K562 (cell line): ENCODE data around the gene PCSK2. TPM values are rescaled to one million over a fixed set of nuclear protein-coding genes. Genes with fewer than 3 reads are reported as not detected.

ENCODE experiments used
- ATAC-seq: fragments of 200-7000 bp; cut with Tn5 transposase; 3 replicates; pipeline ENCODE4 v1.9.1; 2020; ENCODE audit warnings: moderate library complexity
- BruUV-seq: library from RNA; stranded (reverse); fragments of 400-500 nt; replicated peaks from 2 replicates; lab custom pipeline; 2021; lab: Mats Ljungman, UMichigan
- CTCF ChIA-PET: fragments of 300-600 bp; formaldehyde crosslinking; extraction: SDS; loops from one replicate; lab custom pipeline; 2021; ENCODE audit warnings: low intra/inter-chr PET ratio; lab: Yijun Ruan, JAX
- POLR2A ChIA-PET: fragments of 300-600, 350-650 bp; sonication (Branson Sonifier 250); formaldehyde crosslinking; extraction: SDS; loops from one replicate; lab custom pipeline; 2021; ENCODE audit warnings: antibody characterized with exemption, inconsistent platforms; lab: Yijun Ruan, JAX
- DNase-seq, 4 experiments: peaks; one replicate each; pipeline versions ENCODE4 v3.0.0 to v3.0.0-alpha.2; 2011 to 2018; ENCODE audit warnings: low spot score in 3 of 4, mixed read lengths in 3 of 4; ENCODE audit errors: extremely low read depth in 1 of 4
- FAIRE-seq: peaks from 2 replicates; lab custom pipeline; 2011; peaks lifted over from hg19 to GRCh38; lab: Jason Lieb, UNC
- H2AFZ ChIP-seq: 2 replicates; pipeline ENCODE4 v1.6.0; 2011; ENCODE audit warnings: low read depth, low read length, control low read depth, inconsistent platforms
- H3K27ac ChIP-seq: fragments of 200-600 bp; 3 replicates; pipeline ENCODE4 v1.8.0; 2011; ENCODE audit warnings: low read depth, mild to moderate bottlenecking, control low read depth, inconsistent platforms, low read length, moderate library complexity, mixed read lengths; ENCODE audit errors: extremely low read depth
- H3K27me3 ChIP-seq, 2 experiments: fragments of 300-600 bp in 1 of 2; 2 replicates in 1 of 2; 3 replicates in 1 of 2; pipeline versions ENCODE4 v1.6.0 to v1.8.0; 2011; ENCODE audit warnings: inconsistent platforms in 2 of 2, low read length in 2 of 2, mild to moderate bottlenecking in 1 of 2, mixed read lengths in 1 of 2, moderate library complexity in 1 of 2; ENCODE audit not compliant: control insufficient read depth in 2 of 2, insufficient read depth in 2 of 2
- H3K36me3 ChIP-seq: fragments of 300-600 bp; 3 replicates; pipeline ENCODE4 v1.8.0; 2011; ENCODE audit warnings: mild to moderate bottlenecking, low read length, inconsistent platforms; ENCODE audit not compliant: control insufficient read depth, insufficient read depth
- H3K4me1 ChIP-seq, 2 experiments: fragments of 200-600 bp in 1 of 2; replicated peaks in 1 of 2; 2 replicates in 1 of 2; 3 replicates in 1 of 2; pipeline versions ENCODE4 v1.5.1 to v1.8.0; 2011; ENCODE audit warnings: inconsistent platforms in 2 of 2, low read length in 2 of 2, mild to moderate bottlenecking in 1 of 2, mixed read lengths in 1 of 2, moderate library complexity in 1 of 2; ENCODE audit not compliant: control insufficient read depth in 2 of 2, insufficient read depth in 2 of 2
- H3K4me2 ChIP-seq: 2 replicates; pipeline ENCODE4 v1.6.1; 2011; ENCODE audit warnings: low read length, control low read depth, inconsistent platforms, mixed read lengths; ENCODE audit not compliant: insufficient read depth
- H3K4me3 ChIP-seq: fragments of 200-600 bp; sonication (generic), shearing (Covaris generic); 2 replicates; pipeline ENCODE4 v1.5.1; 2016; ENCODE audit warnings: control low read depth, inconsistent platforms
- H3K79me2 ChIP-seq: fragments of 200-600 bp; 3 replicates; pipeline ENCODE4 v1.8.0; 2011; ENCODE audit warnings: low read length, inconsistent platforms; ENCODE audit not compliant: control insufficient read depth, insufficient read depth
- H3K9ac ChIP-seq, 2 experiments: 2 replicates each; pipeline versions ENCODE4 v1.6.0 to v1.6.1; 2011; ENCODE audit warnings: low read depth in 2 of 2, low read length in 2 of 2, control low read depth in 1 of 2, inconsistent platforms in 1 of 2, mild to moderate bottlenecking in 1 of 2, mixed read lengths in 1 of 2; ENCODE audit not compliant: insufficient read depth in 1 of 2
- H3K9me1 ChIP-seq: one replicate; pipeline ENCODE4 v1.6.0; 2011; ENCODE audit warnings: inconsistent platforms, mild to moderate bottlenecking, low read length, moderate library complexity; ENCODE audit not compliant: control insufficient read depth, insufficient read depth
- H3K9me3 ChIP-seq: replicated peaks from 2 replicates; pipeline ENCODE4 v1.5.1; 2011; ENCODE audit warnings: low read depth, low read length, inconsistent platforms; ENCODE audit not compliant: control insufficient read depth, insufficient read depth
- H4K20me1 ChIP-seq: replicated peaks from 2 replicates; pipeline ENCODE4 v1.6.1; 2011; ENCODE audit warnings: low read length, inconsistent platforms, mixed read lengths; ENCODE audit not compliant: control insufficient read depth, insufficient read depth
- MCM7 ChIP-seq, 2 experiments: fragments of 450-650 bp; IDR thresholded peaks; 2 replicates each; pipeline ENCODE4 v1.6.1; 2016 to 2018
- NRF1 ChIP-seq, 2 experiments: fragments of 450-650 bp; IDR thresholded peaks in 1 of 2; conservative IDR thresholded peaks in 1 of 2; 2 replicates each; pipeline ENCODE4 v1.6.1; 2014; ENCODE audit warnings: mild to moderate bottlenecking in 2 of 2
- PHF8 ChIP-seq: fragments of 200-600 bp; sonication (generic); IDR thresholded peaks from 2 replicates; pipeline ENCODE4 v1.6.1; 2012; ENCODE audit warnings: mixed run types, mild to moderate bottlenecking, inconsistent platforms, low read length, moderate library complexity, borderline replicate concordance
- SREBF1 ChIP-seq: fragments of 150-350 bp; IDR thresholded peaks from 2 replicates; pipeline ENCODE4 v1.6.1; 2014; ENCODE audit warnings: antibody characterized with exemption, low read depth, low read length, borderline replicate concordance
- ZKSCAN3 ChIP-seq: fragments of 250-450 bp; sonication (Bioruptor Pico); IDR thresholded peaks from 2 replicates; pipeline ENCODE4 v1.4.0; 2020
- ZZZ3 ChIP-seq: fragments of 450-650 bp; IDR thresholded peaks from 2 replicates; pipeline ENCODE4 v1.6.1; 2016; ENCODE audit warnings: antibody characterized with exemption, mild to moderate bottlenecking, moderate library complexity
- WGBS: fragments of 100-300 bp; shearing (Covaris generic); methylation state at CpG from one replicate; pipeline ENCODE4 v1.1.6; 2016; ENCODE audit warnings: low coverage, mixed read lengths; ENCODE audit not compliant: insufficient coverage; ENCODE audit errors: missing lambda C conversion rate; 5-methylcytosine and 5-hydroxymethylcytosine counted together
- in situ Hi-C: fragments of 300-500 bp; cut with MboI; formaldehyde crosslinking; loops from 4 replicates; pipeline ENCODE4 v1.15.0; 2018; ENCODE audit warnings: inconsistent platforms, mixed read lengths
- intact Hi-C: fragments of 100-400 bp; cut with micrococcal nuclease; formaldehyde crosslinking; loops from 2 replicates; pipeline ENCODE4 v1.14.2; 2022
- polyA plus RNA-seq, 8 experiments: library from polyadenylated mRNA; depleted of rRNA in 4 of 8; stranded (reverse) in 5 of 8; unstranded in 3 of 8; fragments of >200 nt; fragmentation: Nextera tagmentation in 2 of 8; fragmentation: Illumina TruSeq in 1 of 8; extraction: Ambion mirVana in 2 of 8; extraction: Trizol in 1 of 8; gene quantifications; 2 replicates each; pipeline versions ENCODE4 v1.2.1 to v1.2.3, GENCODE V29; 2011 to 2014; ENCODE audit warnings: inconsistent platforms in 1 of 8, missing spikeins in 1 of 8
- total RNA-seq, 7 experiments: library from RNA; depleted of rRNA in 6 of 7; stranded (reverse); fragments of >200 nt in 6 of 7; fragmentation: Illumina TruSeq in 2 of 7; extraction: Trizol in 2 of 7; gene quantifications; 2 replicates each; pipeline versions ENCODE4 v1.2.1 to v1.2.3, GENCODE V29; 2011 to 2021; ENCODE audit warnings: low replicate concordance in 1 of 7
- TF ChIP-seq, protein P1 (sequence below): fragments of 450-650 bp; IDR thresholded peaks from 2 replicates; pipeline ENCODE4 v1.7.0; 2016; ENCODE audit warnings: borderline replicate concordance

Gene PCSK2
- total and polyA plus RNA-seq, 9 of the 15 experiments (the other 6 are each of a cell fraction or from before 2014, with no cell fraction given): 0.04 to 0.07 (median 0.05) TPM; not detected in 6

DNA sequence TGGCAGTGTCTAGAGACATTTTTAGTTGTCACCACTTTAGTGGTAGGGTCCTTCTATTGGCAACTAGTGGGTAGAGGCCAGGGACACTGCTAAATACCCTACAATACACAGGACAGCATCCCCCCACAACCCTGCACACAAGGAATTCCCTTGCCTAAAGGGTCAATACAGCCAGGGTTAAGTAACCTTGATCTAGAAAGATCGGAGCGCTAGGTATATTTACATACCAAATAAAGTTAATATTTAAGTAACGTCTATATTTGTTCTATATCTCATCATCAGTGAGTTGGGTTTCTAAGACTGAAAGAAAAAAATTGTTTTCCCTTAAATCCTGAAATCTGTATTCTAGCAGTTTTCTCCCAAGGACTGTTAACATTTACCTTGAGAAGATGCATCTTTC lies 288.2 kb downstream of the PCSK2 start:
- no peaks in the 10 kb centered on the region for H4K20me1 ChIP-seq
- H3K79me2 ChIP-seq: no peaks in the 10 kb centered on the region
- H3K9me1 ChIP-seq: no peaks in the 10 kb centered on the region
- POLR2A ChIA-PET: no interaction called here
- BruUV-seq: no TSS peak
- intact Hi-C loops: no loop called here
- H3K9ac ChIP-seq: no peak overlapping the region
- H3K9me3 ChIP-seq: no peaks in the 10 kb centered on the region
- no peak overlapping the region for H3K4me2 ChIP-seq
- peaks cover 8 to 15% of the 10 kb centered on the region in 2 experiments; a peak in 4 of 5 replicates for H3K27me3 ChIP-seq
- CTCF ChIA-PET: no interaction called here
- in situ Hi-C loops: loop anchor here (25.0 kb wide), 1 partner anchor 772 kb away; the partner anchor contains the start of gene ZNF133
- FAIRE-seq: no peak
- no peak overlapping the region for H3K27ac ChIP-seq
- no peak overlapping the region for H3K4me3 ChIP-seq
- no peaks in the 10 kb centered on the region for H3K4me1 ChIP-seq
- no peak for DNase-seq
- TF ChIP-seq PHF8 (no peak), ZKSCAN3 (CRISPR knock-in tag) (no peak), NRF1 (conservative IDR thresholded peaks at IDR 0.05 in 1 of 2, IDR thresholded peaks at IDR 0.05 in 1 of 2) (no peak), ZZZ3 (no peak), MCM7 (IDR thresholded peaks at IDR 0.05) (no peak), SREBF1 (no peak)
- TF ChIP-seq, protein P1, sequence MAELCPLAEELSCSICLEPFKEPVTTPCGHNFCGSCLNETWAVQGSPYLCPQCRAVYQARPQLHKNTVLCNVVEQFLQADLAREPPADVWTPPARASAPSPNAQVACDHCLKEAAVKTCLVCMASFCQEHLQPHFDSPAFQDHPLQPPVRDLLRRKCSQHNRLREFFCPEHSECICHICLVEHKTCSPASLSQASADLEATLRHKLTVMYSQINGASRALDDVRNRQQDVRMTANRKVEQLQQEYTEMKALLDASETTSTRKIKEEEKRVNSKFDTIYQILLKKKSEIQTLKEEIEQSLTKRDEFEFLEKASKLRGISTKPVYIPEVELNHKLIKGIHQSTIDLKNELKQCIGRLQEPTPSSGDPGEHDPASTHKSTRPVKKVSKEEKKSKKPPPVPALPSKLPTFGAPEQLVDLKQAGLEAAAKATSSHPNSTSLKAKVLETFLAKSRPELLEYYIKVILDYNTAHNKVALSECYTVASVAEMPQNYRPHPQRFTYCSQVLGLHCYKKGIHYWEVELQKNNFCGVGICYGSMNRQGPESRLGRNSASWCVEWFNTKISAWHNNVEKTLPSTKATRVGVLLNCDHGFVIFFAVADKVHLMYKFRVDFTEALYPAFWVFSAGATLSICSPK: no peak
- TF ChIP-seq, all 486 proteins: peak for 0
- Histone ChIP-seq H3K36me3 (no peaks in the 10 kb centered on the region), H2AFZ (no peak overlapping the region)
- no peak for ATAC-seq
- 4% methylated on average over 3 of the region's 3 CpGs for WGBS
